ENCODE measurements around the gene HHAT.
"Not testable (repeated sequence)": the region's sequence is repeated elsewhere in the genome, so short reads cannot be mapped to it uniquely, and the experiment has no call there.

The HHAT gene

GRCh38 chr1:210313921-210314320 is 14.8 kb upstream of the HHAT start:
- no peak for DNase-seq (ENCODE audit: low spot score)

DNA sequence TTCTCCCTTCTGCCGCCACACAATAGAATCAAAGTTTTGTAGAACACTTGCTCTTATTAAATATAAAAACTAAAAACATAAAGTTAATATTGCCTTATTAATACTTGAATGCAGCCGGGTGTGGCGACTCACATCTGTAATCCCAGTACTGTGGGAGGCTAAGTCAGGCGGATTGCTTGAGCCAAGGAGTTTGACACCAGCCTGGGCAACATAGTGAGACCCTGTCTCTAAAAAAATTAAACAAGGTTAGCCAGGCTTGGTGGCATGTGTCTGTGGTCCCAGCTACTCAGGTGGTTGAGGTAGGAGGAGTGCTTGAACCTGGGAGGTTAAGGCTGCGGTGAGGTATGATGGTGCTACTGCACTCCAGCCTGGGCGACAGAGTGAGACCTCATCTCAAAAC is 13.2 kb upstream of the HHAT start:
- no peak for DNase-seq (ENCODE audit: low spot score)

DNA sequence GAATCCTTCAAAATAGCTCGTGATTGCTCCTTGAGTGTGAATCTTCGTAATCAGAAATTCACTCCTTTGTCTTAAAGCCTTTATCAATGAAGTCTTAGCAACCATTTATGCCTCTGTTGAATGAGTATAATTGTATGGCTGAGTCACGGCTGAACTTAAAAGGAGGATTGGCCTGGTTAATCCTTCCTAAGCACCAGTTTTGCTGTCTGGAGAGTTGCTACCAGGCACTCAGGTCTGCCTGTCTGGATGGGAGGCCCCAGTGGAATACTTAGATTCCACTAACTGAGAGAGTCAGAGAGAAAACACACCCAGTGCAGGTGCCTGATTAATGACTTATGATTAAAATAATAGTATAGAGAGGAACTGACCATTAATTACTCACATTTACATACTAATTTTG is 7.6 kb upstream of the HHAT start:
- DNase-seq (ENCODE audit: low spot score), result no peak

GRCh38 chr1:210321552-210321951 is 7.2 kb upstream of the HHAT start:
- no peak for DNase-seq (ENCODE audit: low spot score)

GRCh38 chr1:210323957-210324356 is 4.7 kb upstream of the HHAT start:
- DNase-seq (ENCODE audit: low spot score), result no peak

DNA sequence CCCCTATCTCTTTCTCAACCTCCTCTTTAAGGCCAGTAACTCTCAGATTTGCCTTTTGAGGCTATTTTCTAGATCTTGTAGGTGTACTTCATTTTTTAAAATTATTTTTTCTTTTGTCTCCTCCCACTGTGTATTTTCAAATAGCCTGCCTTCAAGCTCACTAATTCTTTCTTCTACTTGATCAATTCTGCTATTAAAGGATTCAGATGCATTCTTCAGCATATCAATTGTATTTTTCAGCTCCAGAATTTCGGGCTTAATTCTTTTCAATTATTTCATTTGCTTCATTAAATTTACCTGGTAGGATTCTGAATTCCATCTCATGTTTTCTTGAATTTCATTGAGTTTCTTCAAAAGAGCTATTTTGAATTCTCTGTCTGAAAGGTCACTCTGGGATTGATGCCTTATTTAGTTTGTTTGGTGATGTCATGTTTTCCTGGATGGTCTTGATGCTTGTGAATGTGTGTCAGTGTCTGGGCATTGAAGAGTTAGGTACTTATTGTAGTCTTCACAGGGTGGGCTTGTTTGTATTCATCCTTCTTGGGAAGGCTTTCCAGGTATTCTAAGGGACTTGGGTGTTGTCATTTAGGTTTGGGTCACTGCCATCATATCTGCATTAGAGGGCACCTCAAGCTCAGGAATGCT is 3.6 kb upstream of the HHAT start:
- DNase-seq (ENCODE audit: low spot score), result no peak

- DNase-seq (ENCODE audit: low spot score), result no peak
Observed at GRCh38 chr1:210328032-210328745, 513 bp upstream of the HHAT start.

DNA sequence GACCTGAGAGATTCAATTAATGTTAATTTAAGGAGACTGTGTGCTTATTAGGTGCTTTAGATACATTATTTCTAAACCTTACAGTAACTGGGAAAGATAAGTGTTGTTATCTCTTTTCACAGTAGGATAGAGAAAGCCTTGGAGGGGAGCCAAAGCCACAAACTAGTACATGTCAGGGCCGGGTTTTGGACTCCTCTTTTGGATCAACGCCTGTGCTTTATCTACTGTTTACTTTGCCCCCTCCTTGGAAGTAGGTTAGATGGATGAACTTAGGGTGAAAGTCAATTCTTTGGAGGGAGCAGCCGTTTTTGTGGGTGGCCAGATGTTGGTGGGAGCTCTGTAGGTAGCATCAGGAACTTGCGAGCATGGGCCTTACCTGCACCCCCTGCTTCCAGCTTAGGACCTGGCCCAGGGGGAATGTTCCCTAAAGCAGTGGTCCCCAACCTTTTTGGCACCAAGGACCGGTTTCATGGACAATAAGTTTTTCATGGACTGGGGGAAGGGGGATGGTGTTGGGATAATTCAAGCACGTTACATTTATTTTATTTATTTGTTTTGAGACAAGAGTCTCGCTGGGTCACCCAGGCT is 1.7 kb downstream of the HHAT start:
- DNase-seq (ENCODE audit: low spot score), result no peak

DNA sequence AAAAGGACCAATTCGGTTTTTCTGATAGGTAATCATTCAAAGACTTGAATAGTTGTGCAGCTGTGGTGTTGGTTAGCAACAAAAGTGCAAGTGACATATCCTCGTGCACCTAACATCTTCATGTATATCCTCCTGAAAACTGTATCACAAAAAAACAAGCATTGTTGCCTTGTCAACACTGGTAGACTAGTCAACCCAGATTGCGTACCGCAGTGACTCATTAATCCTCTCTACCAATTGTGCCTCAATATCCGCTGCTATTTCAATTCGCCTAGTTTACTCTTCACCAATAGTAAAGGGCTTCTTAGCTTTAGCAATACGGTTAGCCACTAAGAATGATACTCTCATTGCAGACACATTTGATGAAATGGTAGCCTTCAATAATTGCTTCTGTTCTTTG is 3.5 kb downstream of the HHAT start:
- DNase-seq (ENCODE audit: low spot score), result no peak

DNA sequence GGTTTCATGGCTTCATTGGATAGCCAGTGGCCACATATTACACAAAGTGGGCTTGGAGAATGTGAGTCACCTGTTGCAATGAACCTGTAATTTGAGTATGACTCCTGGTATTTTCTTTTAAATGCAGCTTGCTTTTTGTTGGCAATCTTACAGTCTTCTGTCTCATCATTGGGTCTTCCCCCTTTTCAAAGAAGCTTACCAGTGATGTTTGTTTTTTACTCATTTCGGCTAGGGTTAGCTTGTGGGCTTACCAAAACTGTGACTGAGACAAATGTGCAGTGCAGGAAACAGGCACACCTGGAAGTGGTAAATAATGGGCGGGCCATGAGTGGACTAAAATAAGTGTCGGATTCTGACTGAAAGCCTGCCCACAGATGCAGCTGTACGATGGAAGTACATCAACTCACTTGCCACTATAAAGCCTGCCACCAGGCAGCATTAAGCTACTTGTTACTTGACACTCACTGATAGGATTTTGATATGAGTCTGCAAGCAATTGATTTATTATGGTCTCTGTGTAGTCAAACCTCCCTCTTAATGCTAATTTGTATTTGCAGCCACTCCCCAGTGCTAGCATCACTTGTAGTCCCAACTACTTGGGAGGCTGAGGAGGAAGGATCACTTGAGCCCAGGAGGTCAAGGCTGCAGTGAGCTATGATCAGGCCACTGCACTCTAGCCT is 4.2 kb downstream of the HHAT start:
- no peak for DNase-seq (ENCODE audit: low spot score)

DNA sequence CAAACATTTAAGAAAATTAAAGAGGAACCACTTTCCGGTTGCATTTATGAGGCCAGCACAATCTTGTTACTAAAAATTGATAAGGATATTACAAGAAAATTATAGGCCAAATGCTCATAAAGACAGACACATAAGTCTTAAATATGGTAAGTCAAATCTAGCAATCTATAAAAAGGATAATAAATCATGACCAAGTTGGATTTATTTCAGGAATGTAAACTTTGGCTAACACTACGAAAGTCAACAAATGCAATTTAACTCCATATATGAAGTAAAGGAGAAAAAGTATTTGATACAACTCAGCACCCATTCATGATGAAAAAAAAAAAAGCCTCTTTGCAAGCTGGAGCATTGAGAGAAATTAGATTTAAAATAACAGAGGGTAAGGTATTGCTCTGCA is 6.3 kb downstream of the HHAT start:
- DNase-seq (ENCODE audit: low spot score), result no peak

GRCh38 chr1:210336362-210336761 is 7.7 kb downstream of the HHAT start:
- no peak for DNase-seq (ENCODE audit: low spot score)

DNA sequence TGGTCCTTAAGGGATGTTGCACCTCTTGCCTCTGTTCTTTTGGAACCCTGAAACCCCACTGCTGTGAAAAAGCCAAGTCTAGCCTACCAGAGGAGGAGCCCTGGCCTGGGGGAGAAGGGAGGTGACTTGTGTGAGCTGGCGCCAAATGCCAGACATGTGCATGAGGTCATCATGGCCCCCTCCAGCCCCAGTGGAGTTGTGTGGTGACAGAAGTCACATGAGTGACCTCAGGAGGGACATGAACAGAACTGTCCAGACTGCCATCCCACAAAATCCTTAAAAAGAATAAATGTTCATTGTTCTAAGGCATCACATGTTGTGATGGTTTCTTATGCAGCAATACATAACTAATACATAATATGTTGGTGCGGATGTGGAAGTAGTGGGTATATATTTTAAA is 10.8 kb downstream of the HHAT start:
- no peak for DNase-seq (ENCODE audit: low spot score)

DNA sequence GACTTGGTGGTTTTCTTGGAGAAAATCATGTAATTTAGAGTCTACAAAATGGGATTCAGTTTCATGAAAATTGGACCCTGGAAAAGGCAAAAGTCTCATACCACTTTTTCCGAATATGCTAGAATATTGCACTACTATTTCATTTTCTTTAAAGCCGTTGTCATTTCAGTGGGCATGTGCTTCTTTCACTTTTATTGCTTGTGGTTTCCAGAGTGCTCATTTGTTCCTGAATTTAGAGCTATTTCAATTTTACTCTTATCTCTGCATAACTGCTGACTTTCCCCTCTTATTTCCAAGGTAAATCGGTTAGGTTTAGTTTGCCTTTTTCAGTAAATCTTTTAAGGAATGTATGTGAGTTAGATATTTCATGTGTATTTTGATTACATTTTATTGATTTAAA is 11.6 kb downstream of the HHAT start:
- DNase-seq (ENCODE audit: low spot score), result no peak

DNA sequence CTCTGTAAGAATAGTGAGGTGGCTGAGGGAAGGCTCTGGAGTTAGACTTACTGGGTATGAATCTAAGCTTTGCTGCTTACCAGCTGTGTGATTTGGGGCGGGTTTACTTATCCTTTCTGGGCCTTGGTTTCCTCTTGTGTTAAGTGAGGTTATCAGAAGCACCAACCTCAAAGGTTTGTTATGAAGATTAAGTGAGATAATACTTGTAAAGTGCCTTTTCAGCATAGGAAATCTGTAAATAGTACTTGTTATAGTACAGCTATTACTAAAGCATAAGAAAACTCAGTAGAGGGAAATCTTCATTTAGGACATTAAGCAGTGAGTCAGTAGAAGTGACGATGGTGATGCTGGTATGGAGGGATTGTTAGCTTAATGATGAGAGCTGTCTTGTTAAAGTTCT is 12.1 kb downstream of the HHAT start:
- no peak for DNase-seq (ENCODE audit: low spot score)

GRCh38 chr1:210342986-210343780 is 14.5 kb downstream of the HHAT start:
- DNase-seq (ENCODE audit: low spot score), result no peak

DNA sequence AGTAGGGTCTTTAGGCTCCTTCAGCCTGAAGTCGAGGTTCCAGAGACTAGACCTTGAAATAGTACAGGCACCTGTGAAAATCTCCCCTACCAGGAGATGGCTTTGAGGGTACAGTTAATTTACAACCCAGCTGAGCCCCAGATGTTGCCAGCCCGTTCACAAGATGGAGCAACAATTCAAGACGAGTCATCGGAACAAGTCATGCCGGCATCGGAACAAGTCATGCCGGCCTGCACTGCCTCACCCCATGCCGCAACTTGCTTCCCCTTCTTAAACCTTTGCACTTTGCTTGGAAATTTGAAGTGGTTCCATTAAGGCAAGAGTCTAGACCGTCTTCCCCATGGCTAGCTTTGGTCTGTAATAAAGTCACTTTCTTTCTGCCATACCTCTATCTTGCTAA is 16.0 kb downstream of the HHAT start:
- no peak for DNase-seq (ENCODE audit: low spot score)

DNA sequence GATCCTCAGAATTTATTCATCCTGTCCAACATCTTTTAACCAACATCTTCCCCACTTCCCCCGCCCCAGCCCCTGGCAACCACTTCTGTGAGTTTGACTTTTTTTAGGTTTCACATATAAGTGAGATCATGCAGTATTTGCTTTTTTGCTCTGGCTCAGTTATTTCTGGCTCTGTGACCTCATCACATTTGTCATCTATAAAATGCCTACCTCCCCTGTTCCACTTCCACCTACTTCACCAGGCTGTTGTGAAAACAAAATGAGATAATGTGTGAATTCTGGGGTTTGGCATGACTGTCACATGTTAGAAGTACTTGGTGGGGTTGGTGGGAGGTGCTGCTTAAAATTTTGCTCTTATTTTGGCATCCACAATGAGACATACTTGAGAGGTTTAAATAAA is 18.4 kb downstream of the HHAT start:
- DNase-seq (ENCODE audit: low spot score), result no peak

DNA sequence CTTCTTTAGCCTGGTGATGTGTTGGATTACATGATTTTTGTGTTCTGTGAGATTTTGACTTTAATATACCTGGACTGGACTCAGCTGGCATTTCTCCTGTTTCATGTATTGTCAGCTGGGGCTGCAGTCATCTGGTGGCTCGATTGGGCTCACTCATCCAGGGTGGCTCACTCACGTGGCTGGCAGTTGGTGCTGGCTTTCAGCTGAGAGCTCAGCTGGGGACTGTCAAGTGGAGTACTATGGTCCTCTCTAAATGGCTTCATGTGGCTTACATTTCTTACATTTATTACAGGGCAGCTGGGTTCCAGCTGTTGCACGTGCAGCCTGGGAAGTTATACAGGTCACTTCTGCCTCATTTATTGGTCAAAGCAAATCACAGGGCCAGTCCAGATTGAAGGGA is 22.8 kb downstream of the HHAT start:
- no peak for DNase-seq (ENCODE audit: low spot score)

DNA sequence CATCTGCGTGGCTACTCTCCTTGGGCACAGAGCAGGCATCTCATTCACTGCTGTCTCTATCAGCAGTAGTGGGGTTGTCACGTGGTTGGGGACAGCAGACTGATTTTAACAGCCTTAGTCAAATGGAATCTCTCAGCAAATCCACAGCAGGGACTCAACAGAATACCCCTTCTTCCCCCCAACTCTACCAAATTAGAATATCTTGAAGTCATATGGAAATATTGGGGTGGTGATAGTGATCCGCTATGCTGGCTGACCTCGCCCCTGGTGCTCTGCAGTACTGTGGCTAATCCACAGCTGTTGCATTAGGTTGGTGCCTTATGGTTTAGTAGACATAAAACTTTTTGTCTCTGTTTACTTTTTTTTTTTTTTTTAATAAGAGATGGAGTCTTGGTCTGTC is 23.9 kb downstream of the HHAT start:
- DNase-seq (ENCODE audit: low spot score), result no peak

DNA sequence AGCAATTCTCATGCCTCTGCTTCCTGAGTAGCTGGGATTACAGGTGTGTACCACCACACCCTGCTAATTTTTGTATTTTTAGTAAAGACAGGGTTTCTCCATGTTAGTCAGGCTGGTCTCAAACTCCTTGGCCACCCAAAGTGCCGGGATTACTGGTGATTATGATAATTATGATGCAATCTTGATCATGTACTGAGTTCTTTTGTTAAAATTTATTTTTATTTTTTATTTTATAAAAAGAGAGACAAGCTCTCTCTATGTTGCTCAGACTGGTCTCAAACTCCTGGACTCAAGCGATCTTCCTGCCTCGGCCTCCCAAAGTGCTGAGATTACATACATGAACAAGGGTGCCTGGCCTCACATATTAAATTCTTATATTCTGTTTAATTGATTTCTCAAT is 25.6 kb downstream of the HHAT start:
- not testable (repeated sequence) for DNase-seq (ENCODE audit: low spot score)

DNA sequence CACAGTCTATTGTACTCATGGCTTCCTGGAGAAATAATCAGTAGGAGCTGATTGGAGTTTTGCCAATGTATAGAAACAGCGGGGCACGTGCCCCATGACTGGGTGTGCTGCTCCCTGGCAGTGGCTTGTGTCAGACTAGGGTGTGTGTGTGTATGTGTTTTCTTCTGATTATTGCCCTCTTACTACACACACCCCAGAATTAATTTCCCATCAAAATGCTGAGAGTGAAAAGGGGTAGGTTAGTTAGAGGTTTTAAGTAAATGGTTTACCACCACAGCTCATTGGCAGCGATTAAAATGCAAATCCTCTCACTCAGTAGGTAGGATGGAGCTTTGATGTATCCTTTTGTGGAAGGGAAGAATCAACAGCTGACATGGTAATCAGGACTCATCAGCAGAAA is 29.9 kb downstream of the HHAT start:
- DNase-seq (ENCODE audit: low spot score), result no peak

Measured in HuH-7.5 (cell line).